ENCODE results near the gene ZEB1.

GRCh38 chr10:31290386-31290785 lies 28.6 kb upstream of the ZEB1 start:
- TF ChIP-seq POLR2AphosphoS5 (IDR thresholded peaks at IDR 0.05; ENCODE audit: borderline replicate concordance, low read depth, low read length) (no peak), EZH2 (IDR thresholded peaks at IDR 0.05) (no peak), FOXP2 (optimal IDR thresholded peaks at IDR 0.05; ENCODE audit: control extremely low read depth, extremely low read length, insufficient read depth) (no peak)
